ENCODE results near the gene MRPL37. TPM values are rescaled to one million over a fixed set of nuclear protein-coding genes. Genes with fewer than 3 reads are reported as not detected.
"Not testable (repeated sequence)": the region's sequence is repeated elsewhere in the genome, so short reads cannot be mapped to it uniquely, and the experiment has no call there.

The MRPL37 gene
- total RNA-seq, 2 donors from 2014 or later = 115 to 164 TPM

DNA sequence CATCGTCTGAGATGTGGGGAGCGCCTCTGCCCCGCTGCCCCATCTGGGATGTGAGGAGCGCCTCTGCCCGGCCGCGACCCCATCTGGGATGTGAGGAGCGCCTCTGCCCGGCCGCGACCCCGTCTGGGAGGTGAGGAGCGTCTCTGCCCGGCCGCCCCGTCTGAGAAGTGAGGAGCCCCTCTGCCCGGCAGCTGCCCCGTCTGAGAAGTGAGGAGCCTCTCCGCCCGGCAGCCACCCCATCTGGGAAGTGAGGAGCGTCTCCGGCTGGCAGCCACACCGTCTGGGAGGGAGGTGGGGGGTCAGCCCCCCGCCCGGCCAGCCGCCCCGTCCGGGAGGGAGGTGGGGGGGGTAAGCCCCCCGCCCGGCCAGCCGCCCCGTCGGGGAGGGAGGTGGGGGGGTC, 33.2 kb downstream of the MRPL37 start:
- not testable (repeated sequence) for H3K27ac Mint-ChIP-seq; H3K27me3 Mint-ChIP-seq; H3K4me3 Mint-ChIP-seq; H3K9me3 Mint-ChIP-seq; ATAC-seq (replicated peaks)
- Mint-ChIP-seq H3K4me1 (peaks cover 23% of the 10 kb centered on the region), H3K36me3 (ENCODE audit: low read depth) (peaks cover 23% of the 10 kb centered on the region)

DNA sequence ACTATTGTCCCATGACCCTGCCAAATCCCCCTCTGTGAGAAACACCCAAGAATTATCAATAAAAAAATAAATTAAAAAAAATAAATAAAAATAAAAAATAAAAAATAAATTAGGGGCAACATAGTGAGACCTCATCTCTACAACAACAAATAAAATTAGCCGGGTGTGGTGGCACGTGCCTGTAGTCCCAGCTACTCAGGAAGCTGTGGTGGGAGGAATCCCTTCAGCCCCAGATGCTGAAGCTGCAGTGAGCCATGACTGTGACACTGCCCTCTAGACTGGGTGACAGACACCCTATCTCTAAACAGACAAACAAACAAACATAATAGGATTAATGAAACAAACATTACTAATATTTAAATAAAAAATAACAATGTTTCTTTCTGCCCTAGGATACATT, 34.3 kb downstream of the MRPL37 start:
- Mint-ChIP-seq H3K27ac (no peak overlapping the region), H3K27me3 (no peaks in the 10 kb centered on the region), H3K9me3 (no peaks in the 10 kb centered on the region), H3K4me1 (peaks cover 19% of the 10 kb centered on the region), H3K36me3 (ENCODE audit: low read depth) (peaks cover 27% of the 10 kb centered on the region), H3K4me3 (no peak overlapping the region)
- no peak for ATAC-seq (replicated peaks)

DNA sequence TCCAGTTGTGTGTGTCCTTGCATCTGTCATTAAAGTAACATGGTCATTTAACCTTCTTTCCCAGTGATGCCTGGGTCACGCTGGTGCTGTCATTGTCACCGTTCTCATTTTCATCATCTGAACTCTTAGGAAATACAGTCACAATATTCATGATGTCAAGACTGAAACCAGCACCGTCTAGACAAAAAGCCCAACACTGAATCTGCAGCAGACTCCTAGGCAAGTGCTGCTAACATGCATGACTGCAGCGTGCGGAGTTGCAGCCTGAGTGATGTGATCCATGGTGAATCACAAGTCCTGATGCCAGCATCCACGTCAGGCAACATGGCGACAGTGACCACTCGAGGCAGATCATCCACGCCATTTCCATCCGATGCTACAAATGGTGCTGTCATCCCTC, 37.6 kb downstream of the MRPL37 start:
- Mint-ChIP-seq H3K36me3 (ENCODE audit: low read depth) (peaks cover 21% of the 10 kb centered on the region), H3K27ac (no peak overlapping the region), H3K27me3 (no peaks in the 10 kb centered on the region), H3K4me3 (no peak overlapping the region), H3K4me1 (no peaks in the 10 kb centered on the region), H3K9me3 (no peaks in the 10 kb centered on the region)
- no peak for ATAC-seq (replicated peaks)

DNA sequence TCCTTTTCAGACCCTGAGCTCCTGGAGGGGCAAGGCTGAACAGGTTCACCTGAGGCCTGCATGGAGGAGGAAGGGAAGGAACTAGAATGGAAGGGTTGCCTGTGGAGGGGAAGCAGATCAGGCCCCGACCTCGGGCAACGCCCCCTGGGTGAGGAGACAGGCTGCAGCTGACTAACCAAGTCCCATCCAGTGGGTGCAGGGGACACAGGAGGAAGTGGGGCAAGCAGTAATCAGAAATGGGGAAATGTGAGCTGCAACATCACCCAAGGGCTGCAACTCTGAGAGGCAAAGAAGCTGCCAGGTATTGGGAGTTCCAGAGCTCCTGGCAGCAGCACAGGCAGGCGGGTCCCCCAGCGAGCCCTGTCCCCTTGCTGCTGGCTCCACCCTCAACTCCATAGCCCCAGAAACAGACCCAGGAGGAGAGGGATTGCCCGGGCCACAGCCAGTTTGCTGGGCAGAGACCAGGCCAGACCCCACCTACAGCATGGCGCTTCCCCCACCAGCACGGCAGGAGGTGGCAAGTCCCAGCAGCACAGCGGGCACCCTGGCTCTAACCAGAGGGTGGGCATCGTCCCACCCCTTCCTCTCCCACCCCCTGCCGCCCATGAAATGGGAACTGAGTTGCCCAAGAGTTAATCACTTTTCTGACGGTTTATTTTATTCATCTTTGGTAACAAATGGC, 38.5 kb downstream of the MRPL37 start:
- H3K4me3 Mint-ChIP-seq = no peak overlapping the region
- H3K9me3 Mint-ChIP-seq = no peaks in the 10 kb centered on the region
- H3K27ac Mint-ChIP-seq = no peak overlapping the region
- no peaks in the 10 kb centered on the region for H3K4me1 Mint-ChIP-seq
- no peak for ATAC-seq (replicated peaks)
- H3K27me3 Mint-ChIP-seq = no peaks in the 10 kb centered on the region
- peaks cover 28% of the 10 kb centered on the region for H3K36me3 Mint-ChIP-seq (ENCODE audit: low read depth)

DNA sequence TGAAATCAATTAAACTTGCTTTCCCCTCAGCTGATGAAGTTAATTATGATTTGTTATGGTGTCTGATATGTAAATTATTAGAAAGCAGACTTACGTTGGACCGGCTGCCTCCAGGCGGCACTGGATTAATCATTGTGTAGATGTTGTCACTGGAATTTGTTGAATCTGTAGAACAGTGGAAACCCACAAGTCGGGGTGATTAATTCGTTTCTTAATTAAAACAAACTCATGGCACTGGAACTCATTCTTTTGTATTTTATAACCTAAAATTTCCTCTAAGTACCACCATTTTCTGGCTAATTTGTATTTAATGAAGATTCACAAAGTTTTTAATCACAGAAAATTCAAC, 39.0 kb downstream of the MRPL37 start:
- no peaks in the 10 kb centered on the region for H3K4me1 Mint-ChIP-seq
- no peaks in the 10 kb centered on the region for H3K9me3 Mint-ChIP-seq
- no peaks in the 10 kb centered on the region for H3K27me3 Mint-ChIP-seq
- ATAC-seq (replicated peaks) = no peak
- H3K4me3 Mint-ChIP-seq = no peak overlapping the region
- H3K36me3 Mint-ChIP-seq (ENCODE audit: low read depth) = peaks cover 32% of the 10 kb centered on the region
- H3K27ac Mint-ChIP-seq = no peak overlapping the region

DNA sequence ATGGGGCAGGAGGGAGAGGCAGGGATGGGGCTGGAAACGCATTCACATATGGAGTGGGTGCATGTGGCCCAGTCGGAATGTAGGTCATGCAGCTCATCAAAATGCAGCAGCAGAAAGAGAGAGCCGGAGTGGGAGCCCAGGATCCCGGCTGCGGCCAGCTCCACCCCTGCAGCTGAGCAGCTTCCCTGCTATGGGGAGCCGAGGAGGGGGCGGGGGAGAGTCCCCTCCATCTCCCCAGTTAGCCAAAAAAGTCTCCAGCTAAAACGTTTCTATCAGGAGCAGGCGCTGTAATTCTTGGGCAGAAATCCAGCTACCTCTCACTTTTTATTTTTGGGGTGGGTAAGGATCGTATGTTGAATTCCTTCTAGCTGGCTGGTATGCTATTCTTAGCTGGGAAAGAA, 39.7 kb downstream of the MRPL37 start:
- no peak for ATAC-seq (replicated peaks)
- no peaks in the 10 kb centered on the region for H3K27me3 Mint-ChIP-seq
- no peak overlapping the region for H3K27ac Mint-ChIP-seq
- H3K9me3 Mint-ChIP-seq = no peaks in the 10 kb centered on the region
- H3K4me1 Mint-ChIP-seq = no peaks in the 10 kb centered on the region
- H3K36me3 Mint-ChIP-seq (ENCODE audit: low read depth) = peaks cover 32% of the 10 kb centered on the region
- H3K4me3 Mint-ChIP-seq = no peak overlapping the region

DNA sequence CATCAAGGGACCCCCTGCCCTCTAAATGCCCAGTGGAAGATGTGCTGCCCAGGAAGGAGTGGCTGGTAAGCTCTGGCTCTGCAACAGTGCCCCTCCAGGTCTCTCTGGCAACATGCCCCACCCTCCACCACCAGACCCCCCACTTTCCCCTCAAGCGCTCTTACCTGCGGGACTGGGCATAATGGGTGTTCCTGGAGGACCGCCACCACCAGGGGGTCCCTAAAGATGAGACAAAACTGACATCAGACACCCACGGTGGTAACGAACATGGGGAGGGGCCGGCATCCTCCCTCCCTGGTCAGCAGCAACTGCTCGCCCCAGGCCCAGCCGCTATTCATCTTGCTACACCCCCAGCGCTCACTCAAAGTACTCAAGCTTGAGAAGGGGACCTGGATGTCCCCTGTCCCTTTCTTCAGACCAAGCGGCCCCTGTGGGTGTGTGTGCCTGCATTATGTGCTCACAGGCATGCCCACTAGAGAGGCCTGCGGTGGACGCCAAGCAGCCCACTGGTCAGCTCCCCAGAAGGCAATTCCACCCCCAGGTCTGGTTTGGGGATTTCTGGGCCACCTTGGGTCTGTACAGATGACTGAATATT, 40.9 kb downstream of the MRPL37 start:
- H3K4me3 Mint-ChIP-seq = no peak overlapping the region
- H3K36me3 Mint-ChIP-seq (ENCODE audit: low read depth) = peaks cover 32% of the 10 kb centered on the region
- no peak for ATAC-seq (replicated peaks)
- H3K27me3 Mint-ChIP-seq = no peaks in the 10 kb centered on the region
- H3K4me1 Mint-ChIP-seq = no peaks in the 10 kb centered on the region
- no peak overlapping the region for H3K27ac Mint-ChIP-seq
- H3K9me3 Mint-ChIP-seq = no peaks in the 10 kb centered on the region

DNA sequence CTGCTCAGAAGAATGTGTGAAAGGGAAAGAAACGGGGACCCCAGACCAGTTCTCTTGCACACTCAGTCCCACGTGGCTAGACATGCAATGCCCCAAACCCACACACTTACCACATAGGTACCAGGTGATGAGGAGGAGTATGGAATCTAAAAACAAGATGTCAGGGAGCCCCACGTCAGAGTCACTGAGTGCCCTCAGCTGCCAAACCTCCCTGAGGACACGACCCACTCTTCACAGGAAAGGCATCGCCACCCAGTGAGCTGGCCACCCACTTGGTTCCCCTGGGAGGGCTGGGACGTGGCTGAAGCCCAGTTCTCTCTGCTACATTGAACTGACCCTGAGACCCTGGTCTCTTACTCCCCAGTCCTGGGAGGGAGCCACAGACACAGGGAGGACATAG, 41.4 kb downstream of the MRPL37 start:
- ATAC-seq (replicated peaks) = no peak
- Mint-ChIP-seq H3K4me1 (no peaks in the 10 kb centered on the region), H3K36me3 (ENCODE audit: low read depth) (peaks cover 31% of the 10 kb centered on the region), H3K27ac (no peak overlapping the region), H3K4me3 (no peak overlapping the region), H3K27me3 (no peaks in the 10 kb centered on the region), H3K9me3 (no peaks in the 10 kb centered on the region)

DNA sequence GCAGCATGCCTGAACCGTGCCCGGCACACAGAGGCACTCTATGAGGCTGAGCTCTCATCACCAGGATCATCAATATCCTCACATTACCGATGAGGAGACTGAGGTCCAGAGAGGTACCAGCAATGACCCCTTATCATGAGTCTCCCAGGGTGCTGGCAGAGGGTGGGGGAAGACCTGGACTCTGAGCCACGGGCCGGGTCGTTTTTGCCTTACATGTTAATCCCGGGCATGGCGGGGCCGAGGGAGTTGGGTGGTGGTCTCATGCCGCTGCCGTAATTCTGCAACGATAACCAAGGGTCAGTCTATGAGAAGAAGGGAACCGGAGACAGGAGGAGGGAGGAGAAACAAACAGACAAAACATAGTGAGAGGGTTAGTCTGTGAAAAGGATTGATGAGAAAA, 43.1 kb downstream of the MRPL37 start:
- H3K27me3 Mint-ChIP-seq = no peaks in the 10 kb centered on the region
- no peaks in the 10 kb centered on the region for H3K4me1 Mint-ChIP-seq
- no peak overlapping the region for H3K27ac Mint-ChIP-seq
- no peak for ATAC-seq (replicated peaks)
- H3K9me3 Mint-ChIP-seq = no peaks in the 10 kb centered on the region
- H3K36me3 Mint-ChIP-seq (ENCODE audit: low read depth) = peaks cover 17% of the 10 kb centered on the region
- H3K4me3 Mint-ChIP-seq = no peak overlapping the region

DNA sequence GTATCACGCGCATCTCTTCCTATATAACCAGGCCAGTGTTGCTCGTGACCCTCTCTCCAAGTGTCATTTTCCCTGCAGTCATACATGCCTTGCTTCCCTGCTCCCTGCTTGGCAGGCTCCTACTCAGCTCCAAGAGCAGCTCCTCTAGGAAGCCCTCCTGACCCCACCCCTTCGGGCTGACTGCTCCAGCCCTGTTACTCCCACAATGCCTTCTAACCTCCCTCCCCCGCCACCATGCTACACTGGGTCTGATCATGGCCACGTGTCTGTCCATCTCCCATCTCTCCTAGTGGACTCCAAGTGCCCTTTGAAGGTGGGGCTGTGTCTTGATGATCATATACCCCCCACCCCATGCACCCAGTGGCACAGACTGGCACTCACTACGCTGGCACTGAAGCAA, 44.7 kb downstream of the MRPL37 start:
- Mint-ChIP-seq H3K27ac (no peak overlapping the region), H3K27me3 (no peaks in the 10 kb centered on the region), H3K36me3 (ENCODE audit: low read depth) (peaks cover 12% of the 10 kb centered on the region), H3K9me3 (no peaks in the 10 kb centered on the region), H3K4me1 (no peaks in the 10 kb centered on the region), H3K4me3 (no peak overlapping the region)
- no peak for ATAC-seq (replicated peaks)

DNA sequence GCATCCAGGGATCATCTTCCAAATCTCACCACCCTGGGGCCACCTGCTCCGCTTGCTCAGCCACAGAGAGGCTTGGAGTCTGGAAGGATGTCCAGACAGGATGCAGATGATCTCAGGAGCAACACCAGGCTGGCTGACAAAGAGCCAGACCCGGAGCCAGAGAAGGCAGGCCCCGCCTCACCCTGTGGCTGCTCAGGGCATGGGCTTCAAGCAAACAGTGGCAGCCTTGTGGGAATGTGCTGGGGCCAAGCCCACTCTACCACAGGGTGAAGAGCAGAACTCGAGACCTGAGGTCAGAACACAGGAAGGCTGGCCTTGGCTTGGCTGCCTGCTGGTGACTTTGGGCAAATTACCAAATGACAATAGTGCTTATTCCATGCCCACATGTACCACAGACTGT, 45.5 kb downstream of the MRPL37 start:
- H3K27ac Mint-ChIP-seq = no peak overlapping the region
- no peaks in the 10 kb centered on the region for H3K27me3 Mint-ChIP-seq
- ATAC-seq (replicated peaks) = no peak
- no peak overlapping the region for H3K4me3 Mint-ChIP-seq
- no peaks in the 10 kb centered on the region for H3K9me3 Mint-ChIP-seq
- peaks cover 12% of the 10 kb centered on the region for H3K36me3 Mint-ChIP-seq (ENCODE audit: low read depth)
- no peaks in the 10 kb centered on the region for H3K4me1 Mint-ChIP-seq

DNA sequence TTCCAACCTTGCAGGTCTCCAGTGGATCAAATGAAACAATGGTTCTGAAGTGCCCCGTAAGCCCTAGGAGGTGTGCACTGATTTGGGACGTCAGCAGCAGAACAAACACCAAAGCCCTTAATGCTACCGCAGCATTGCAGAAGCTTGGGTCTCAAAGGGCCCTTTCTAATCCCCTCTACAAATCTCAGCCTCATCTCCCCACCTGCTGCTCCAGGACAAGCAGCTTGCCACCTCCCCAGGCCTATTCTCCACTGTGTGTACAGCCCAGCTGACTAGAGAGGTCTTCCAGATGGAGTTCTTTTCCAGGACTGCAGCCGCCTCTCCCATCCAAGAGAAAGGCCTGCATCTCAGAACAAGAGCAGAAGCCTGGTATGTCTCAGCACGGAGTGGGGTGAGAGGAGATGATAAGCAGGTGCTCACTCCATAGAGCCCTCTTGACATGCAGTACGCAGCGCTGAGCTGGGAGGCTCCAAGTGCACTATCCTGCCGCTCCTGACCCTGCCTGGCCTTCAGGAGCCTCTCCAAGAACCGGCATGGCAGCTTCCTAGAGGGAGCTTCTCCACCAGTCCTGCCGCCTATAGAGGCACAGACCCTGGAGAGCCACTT, 46.3 kb downstream of the MRPL37 start:
- H3K4me1 Mint-ChIP-seq = no peaks in the 10 kb centered on the region
- no peaks in the 10 kb centered on the region for H3K9me3 Mint-ChIP-seq
- H3K27me3 Mint-ChIP-seq = no peaks in the 10 kb centered on the region
- no peak overlapping the region for H3K4me3 Mint-ChIP-seq
- peaks cover 12% of the 10 kb centered on the region for H3K36me3 Mint-ChIP-seq (ENCODE audit: low read depth)
- ATAC-seq (replicated peaks) = no peak
- no peak overlapping the region for H3K27ac Mint-ChIP-seq

DNA sequence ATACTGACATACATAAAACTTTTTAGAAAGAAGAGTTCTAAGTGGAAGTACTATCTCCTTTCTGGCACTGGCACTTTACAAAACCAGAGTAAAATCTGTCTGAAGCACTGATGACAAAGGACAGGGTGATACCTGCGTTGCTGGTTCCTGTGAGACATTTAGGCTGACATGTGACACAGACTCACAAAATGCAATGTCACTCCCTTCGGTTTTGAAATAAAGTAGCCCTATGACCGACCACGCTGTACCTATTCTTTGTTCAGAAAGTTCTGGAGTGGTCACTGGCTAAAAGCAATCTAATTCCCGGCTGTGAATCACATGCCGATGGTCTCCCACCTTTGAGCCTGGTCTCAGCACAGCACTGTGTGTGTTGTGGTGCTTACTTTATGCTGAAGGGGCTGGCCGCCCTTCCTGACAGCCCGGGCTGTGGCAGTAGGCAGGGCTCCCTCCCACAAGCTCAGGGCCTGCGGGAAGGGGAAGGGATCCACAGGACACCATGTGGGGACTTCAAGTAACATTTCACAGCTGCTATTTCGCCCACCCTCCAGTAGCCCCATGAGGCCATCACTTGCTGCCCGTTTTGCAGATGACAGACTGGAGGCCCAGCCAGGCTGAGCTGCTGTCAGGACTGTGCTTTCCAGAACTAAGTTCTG, 48.0 kb downstream of the MRPL37 start:
- no peak for ATAC-seq (replicated peaks)
- H3K27ac Mint-ChIP-seq = no peak overlapping the region
- H3K4me3 Mint-ChIP-seq = no peak overlapping the region
- no peaks in the 10 kb centered on the region for H3K9me3 Mint-ChIP-seq
- H3K36me3 Mint-ChIP-seq (ENCODE audit: low read depth) = peaks cover 10% of the 10 kb centered on the region
- no peaks in the 10 kb centered on the region for H3K27me3 Mint-ChIP-seq
- H3K4me1 Mint-ChIP-seq = no peaks in the 10 kb centered on the region

DNA sequence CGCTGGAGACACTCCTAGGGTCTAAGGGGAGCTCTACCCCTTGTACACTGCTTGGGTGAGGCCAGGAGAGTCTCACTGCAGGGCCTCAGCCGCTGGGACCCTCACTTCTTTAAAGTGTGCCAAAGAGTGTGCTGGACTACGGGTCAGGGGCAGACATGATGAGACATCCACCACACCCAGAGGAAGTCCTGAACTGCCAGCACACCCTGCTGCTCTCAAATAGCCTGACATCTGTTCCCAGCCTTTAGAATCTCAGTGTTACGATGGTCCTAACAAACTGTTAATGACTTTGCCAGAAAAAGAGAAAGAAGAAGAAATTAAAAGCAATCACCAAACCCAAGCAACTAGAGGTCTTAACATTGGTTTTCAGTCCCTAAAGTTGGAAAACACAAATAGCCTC, 49.0 kb downstream of the MRPL37 start:
- Mint-ChIP-seq H3K4me1 (no peaks in the 10 kb centered on the region), H3K27me3 (no peaks in the 10 kb centered on the region), H3K36me3 (ENCODE audit: low read depth) (peaks cover 6% of the 10 kb centered on the region), H3K27ac (peak overlapping the region; percentile 44), H3K9me3 (no peaks in the 10 kb centered on the region), H3K4me3 (no peak overlapping the region)
- ATAC-seq (replicated peaks) = no peak

DNA sequence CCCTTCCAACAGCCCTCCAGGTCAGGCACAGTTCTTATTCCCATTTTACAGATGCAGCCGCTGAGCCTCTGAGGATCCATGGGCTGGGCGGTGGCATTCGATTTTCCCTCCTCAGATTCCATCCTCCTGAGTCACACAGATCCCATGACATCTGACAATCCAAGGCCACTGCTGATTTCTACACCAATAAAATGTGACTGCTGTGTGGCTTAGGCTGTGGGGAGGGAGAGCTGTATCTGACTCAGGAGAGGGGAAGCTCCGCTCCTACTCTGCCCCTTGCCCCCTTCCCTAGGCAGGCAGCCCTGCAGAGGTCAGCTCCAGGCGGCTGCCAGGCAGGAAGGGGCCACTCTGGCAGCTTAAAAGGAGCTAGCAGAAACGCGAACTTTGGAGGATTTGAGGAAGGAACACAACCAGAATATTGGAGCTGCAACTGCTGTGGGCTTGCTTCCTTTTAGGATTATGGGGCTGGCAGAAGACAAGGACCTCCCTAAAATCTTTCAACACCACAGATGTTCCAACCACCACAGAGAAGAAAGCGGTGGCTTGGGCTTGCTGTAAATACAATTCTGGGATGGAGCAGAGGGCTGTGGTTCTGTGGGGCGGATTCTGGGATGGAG, 50.0 kb downstream of the MRPL37 start:
- Mint-ChIP-seq H3K27me3 (no peaks in the 10 kb centered on the region), H3K36me3 (ENCODE audit: low read depth) (peaks cover 6% of the 10 kb centered on the region), H3K4me1 (no peaks in the 10 kb centered on the region), H3K9me3 (no peaks in the 10 kb centered on the region), H3K27ac (no peak overlapping the region), H3K4me3 (no peak overlapping the region)
- ATAC-seq (replicated peaks) = no peak
